GM21576 (cell line): Measurements from ENCODE around the gene GDA.
"Not testable (repeated sequence)": the region's sequence is repeated elsewhere in the genome, so short reads cannot be mapped to it uniquely, and the experiment has no call there.

Experiments
- ATAC-seq: cut with Tn5 transposase; IDR thresholded peaks from one replicate; pipeline ENCODE4 v1.9.1; 2021; ENCODE audit warnings: mild to moderate bottlenecking, moderate library complexity; ENCODE audit not compliant: unreplicated experiment

Gene GDA

GRCh38 chr9:72204062-72204461 is 54.8 kb downstream of the GDA start:
- ATAC-seq, result no peak

DNA sequence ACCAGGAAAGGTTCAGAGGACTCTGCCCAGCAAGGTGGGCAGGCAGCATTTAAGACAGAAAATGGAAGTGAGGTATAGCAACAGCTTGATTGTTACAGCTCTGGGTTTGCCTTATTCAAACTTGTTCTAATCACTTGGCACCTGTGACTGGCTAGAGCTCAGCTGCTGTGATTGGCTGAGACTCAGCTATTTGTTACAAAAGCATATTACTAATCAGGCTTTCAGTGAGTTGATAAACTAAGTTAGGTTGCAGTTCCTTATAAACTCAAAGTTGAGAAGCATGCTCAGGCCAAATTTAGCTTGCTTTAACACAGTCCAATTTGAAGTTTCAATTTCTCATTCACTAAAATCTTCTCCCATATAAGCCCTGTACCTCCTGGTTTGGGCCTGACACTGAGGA is 56.3 kb downstream of the GDA start:
- ATAC-seq, result peak; percentile 47

- peak; percentile 57 for ATAC-seq
These were observed 58.0 kb downstream of the GDA start for GRCh38 chr9:72207278-72207677.

DNA sequence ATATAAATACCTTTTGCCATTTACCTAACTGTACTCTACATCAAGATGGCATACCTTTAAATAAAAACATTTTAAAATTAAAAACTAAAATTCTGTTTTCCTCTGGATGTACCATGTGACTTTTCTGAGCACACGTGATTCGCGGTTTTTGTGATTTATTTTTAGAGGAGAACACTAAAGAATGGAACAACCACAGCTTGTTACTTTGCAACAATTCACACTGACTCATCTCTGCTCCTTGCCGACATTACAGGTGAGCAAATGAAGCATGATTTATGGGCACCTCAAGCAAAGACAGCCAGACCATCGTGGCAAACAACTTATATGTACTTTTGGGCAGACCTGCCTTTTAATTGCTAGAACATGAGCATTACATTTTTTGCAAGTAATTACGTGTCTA is 61.3 kb downstream of the GDA start:
- ATAC-seq, result no peak

GRCh38 chr9:72211047-72211446 is 61.8 kb downstream of the GDA start:
- no peak for ATAC-seq

DNA sequence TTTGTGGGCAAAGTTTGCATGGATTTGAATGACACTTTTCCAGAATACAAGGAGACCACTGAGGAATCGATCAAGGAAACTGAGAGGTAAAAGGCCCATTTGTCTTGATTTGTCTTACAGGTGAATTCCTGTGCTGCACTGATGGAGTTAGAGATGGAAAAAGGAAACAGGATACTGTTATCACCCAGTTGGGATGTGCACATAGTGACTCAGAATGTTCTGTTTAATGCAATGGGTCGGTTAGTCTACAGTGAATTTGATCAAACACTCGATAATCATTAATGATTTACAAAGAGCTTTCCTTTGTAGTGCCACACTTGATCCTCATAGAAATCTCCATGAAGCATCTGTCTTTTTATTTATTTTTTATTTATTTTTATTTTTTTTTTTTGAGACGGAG is 64.7 kb downstream of the GDA start:
- no peak for ATAC-seq

DNA sequence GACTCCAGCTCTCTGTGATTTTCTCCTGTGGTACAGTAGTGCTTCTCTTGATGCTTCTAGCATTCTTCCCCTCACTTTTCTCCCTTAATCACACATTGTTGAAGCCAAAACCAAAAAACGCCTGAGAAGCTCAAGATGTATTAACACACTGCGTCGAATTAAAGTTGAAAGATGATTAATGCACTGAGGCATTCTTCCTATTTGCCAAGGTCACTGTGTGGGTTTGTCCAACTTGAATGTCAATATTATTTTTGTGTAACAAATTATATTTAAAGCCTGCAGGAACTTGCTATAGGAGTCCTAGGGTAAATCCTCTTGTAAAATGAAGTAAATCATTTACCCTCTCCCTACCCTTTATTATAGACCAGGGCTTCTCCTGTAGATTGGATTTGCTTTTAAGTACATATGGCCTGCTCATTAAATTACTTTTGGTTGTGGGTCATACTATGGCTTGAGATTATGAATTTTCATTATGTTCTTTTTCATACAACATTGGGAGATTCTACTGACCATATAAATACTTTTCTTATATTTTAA is 68.1 kb downstream of the GDA start:
- ATAC-seq, result no peak

DNA sequence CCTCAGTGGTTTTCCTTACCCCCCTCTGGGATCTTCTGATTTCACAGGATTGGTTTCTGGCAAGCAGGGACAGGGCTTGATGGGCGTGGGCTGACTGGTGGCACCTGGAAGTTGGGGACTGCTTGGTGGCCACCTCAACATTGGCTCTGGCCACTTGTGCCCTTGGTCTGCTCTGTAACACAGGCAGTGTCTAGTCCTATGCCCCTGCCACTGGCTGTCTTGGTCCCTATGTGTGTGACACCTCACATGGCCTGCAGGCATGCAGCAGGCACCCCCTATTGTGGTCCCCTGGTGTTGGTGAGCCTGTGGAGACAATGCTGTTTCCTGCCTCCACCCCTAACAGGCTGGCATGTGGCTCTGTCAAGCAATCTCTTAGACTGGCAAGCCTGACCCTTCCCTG is 71.3 kb downstream of the GDA start:
- no peak for ATAC-seq

GRCh38 chr9:72226146-72226812 is 77.0 kb downstream of the GDA start:
- ATAC-seq, result no peak

- no peak for ATAC-seq
These were observed 79.0 kb downstream of the GDA start for GRCh38 chr9:72228282-72228681.

GRCh38 chr9:72232778-72233177 is 83.5 kb downstream of the GDA start:
- ATAC-seq, result no peak

- ATAC-seq, result no peak
These were observed 98.3 kb downstream of the GDA start for GRCh38 chr9:72247549-72247948.

GRCh38 chr9:72251589-72251988 is 102.3 kb downstream of the GDA start:
- ATAC-seq, result no peak

- no peak for ATAC-seq
These were observed 105.8 kb downstream of the GDA start for GRCh38 chr9:72254901-72255545.

DNA sequence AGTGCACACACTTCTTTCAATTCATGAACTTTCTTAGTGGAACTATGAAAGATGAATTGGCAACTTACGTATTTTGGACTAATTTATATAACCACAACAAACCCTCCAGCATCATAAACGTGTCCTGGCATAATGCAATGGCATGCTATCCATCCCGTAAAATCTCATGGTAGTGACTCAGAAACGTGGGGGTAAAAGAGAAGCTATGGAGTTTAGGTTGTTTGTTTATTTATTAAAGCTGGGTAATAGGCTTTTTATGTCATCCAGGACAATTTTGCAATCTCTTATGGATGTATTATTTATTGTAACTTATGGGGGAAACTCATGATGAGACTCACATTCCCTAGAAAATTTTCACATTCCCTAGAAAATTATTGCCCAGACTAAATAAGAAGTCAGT is 106.3 kb downstream of the GDA start:
- ATAC-seq, result no peak

DNA sequence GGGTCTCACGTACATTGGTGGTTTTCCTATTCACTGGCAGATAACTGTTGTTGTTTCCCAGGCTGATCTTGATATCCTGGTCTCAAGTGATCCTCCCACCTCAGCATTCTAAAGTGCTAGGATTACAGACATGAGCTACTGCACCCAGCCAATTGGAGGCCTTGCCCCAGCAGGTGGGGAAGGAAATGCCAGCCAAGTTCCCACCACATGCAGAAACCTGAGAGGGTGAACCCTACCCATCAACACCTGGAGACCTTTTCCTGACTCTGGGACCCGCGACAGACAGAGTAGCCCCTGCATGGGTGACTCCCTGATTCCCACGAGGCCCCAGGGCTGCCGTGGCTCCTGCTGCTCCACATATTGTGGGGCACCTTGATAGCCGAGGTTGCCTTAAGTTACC is 107.7 kb downstream of the GDA start:
- ATAC-seq, result no peak

GRCh38 chr9:72257814-72258213 is 108.6 kb downstream of the GDA start:
- ATAC-seq, result no peak

DNA sequence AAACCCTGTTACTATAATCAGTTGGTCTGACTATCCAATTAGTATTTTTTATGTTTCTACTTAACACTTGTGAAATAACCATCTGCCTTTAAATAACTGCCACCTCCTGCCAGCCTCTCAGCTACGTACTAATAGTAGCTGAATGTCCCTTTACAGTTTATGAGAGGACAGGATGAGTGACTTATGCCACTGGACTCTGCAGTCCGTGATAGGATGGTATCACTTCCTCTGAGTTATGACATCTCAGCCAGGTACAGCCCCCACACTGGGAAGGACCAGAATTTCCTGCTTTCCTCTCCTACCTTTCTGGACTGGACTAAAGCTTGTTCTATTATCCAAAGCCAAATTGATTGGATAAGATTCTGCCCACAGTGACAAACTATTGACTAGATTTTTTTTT is 112.8 kb downstream of the GDA start:
- no peak for ATAC-seq

GRCh38 chr9:72263572-72263971 is 114.3 kb downstream of the GDA start:
- ATAC-seq, result no peak

GRCh38 chr9:72268961-72269360 is 119.7 kb downstream of the GDA start:
- no peak for ATAC-seq

GRCh38 chr9:72270359-72270758 is 121.1 kb downstream of the GDA start:
- ATAC-seq, result not testable (repeated sequence)

- no peak for ATAC-seq
These were observed 122.6 kb downstream of the GDA start for GRCh38 chr9:72271613-72272478.
